Colonic mucosa (tissue), 4 donors: ENCODE measurements around the gene PDE3A. TPM values are rescaled to one million over a fixed set of nuclear protein-coding genes. Genes with fewer than 3 reads are reported as not detected.

Source experiments
- DNase-seq: peaks from one replicate; pipeline ENCODE4 v3.0.0-alpha.2; 2020
- H3K27ac ChIP-seq: fragments of 200-600 bp; one replicate; pipeline ENCODE4 v1.8.0; 2021
- H3K27me3 ChIP-seq: fragments of 200-600 bp; one replicate; pipeline ENCODE4 v1.8.0; 2021
- H3K36me3 ChIP-seq: fragments of 200-600 bp; one replicate; pipeline ENCODE4 v1.8.0; 2021
- H3K4me1 ChIP-seq: fragments of 200-600 bp; one replicate; pipeline ENCODE4 v1.8.0; 2021; ENCODE audit warnings: mild to moderate bottlenecking
- H3K4me3 ChIP-seq: fragments of 200-600 bp; one replicate; pipeline ENCODE4 v1.8.0; 2021
- H3K9ac ChIP-seq, 2 donors: one replicate each; pipeline ENCODE4 v1.7.0; 2013; ENCODE audit warnings: control low read depth in 2 of 2, low read depth in 2 of 2, low read length in 2 of 2
- H3K9me3 ChIP-seq: fragments of 200-600 bp; one replicate; pipeline ENCODE4 v1.8.0; 2021
- intact Hi-C: fragments of 100-400 bp; cut with DNase I; formaldehyde crosslinking; loops from one replicate; pipeline ENCODE4 v1.14.1; 2022
- total RNA-seq, 2 donors: library from RNA; stranded (reverse); fragmentation: NEBNext Ultra II Directional in 1 of 2; extraction: Animal tissue kit (Norgen Biotek cat#: 25700) in 1 of 2; gene quantifications; one replicate each; pipeline ENCODE4 v1.2.1, GENCODE V29; 2021
- TF ChIP-seq, protein P1 (sequence below): fragments of 200-600 bp; IDR thresholded peaks from one replicate; pipeline ENCODE4 v1.8.0; 2022; ENCODE audit warnings: antibody characterized with exemption, mild to moderate bottlenecking
- donor health status: healthy.
- donor health status: DM: no; HTN: no; CAD: no.
- donor health status: DM: no; HTN: no; CAD: no.

The PDE3A gene
- total RNA-seq, 2 donors from 2014 or later, result 32.1 to 50.6 TPM

DNA sequence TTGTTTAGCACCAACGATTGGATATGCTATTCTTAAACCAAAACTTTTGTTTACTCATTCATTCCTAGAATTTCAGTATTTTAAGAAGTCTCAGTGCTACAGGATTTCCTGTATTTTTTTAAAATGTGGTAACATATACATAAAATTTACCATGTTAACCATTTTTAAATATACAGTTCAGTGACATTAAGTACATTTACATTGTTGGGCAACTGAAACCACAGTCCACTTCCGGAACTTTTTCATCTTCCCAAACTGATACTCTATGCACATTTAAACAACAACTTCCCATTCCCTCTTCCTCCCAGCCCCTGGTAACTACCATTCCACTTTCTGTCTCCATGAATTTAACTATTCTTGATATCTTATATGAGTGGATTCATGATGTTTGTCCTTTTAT lies 30.3 kb downstream of the PDE3A start:
- intact Hi-C loops, result no loop called here
- TF ChIP-seq, protein P1, sequence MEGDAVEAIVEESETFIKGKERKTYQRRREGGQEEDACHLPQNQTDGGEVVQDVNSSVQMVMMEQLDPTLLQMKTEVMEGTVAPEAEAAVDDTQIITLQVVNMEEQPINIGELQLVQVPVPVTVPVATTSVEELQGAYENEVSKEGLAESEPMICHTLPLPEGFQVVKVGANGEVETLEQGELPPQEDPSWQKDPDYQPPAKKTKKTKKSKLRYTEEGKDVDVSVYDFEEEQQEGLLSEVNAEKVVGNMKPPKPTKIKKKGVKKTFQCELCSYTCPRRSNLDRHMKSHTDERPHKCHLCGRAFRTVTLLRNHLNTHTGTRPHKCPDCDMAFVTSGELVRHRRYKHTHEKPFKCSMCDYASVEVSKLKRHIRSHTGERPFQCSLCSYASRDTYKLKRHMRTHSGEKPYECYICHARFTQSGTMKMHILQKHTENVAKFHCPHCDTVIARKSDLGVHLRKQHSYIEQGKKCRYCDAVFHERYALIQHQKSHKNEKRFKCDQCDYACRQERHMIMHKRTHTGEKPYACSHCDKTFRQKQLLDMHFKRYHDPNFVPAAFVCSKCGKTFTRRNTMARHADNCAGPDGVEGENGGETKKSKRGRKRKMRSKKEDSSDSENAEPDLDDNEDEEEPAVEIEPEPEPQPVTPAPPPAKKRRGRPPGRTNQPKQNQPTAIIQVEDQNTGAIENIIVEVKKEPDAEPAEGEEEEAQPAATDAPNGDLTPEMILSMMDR, result no peak

GRCh38 chr12:20400003-20400402 lies 31.7 kb downstream of the PDE3A start:
- no peak for DNase-seq
- Histone ChIP-seq H3K9me3 (no peaks in the 10 kb centered on the region), H3K27me3 (no peaks in the 10 kb centered on the region), H3K9ac (no peak overlapping the region), H3K4me3 (no peak overlapping the region), H3K4me1 (no peaks in the 10 kb centered on the region), H3K27ac (no peak overlapping the region), H3K36me3 (no peaks in the 10 kb centered on the region)
- TF ChIP-seq, protein P1, result no peak
- intact Hi-C loops, result no loop called here

More for the DNA sequence above, 30.3 kb downstream of the PDE3A start:
- Histone ChIP-seq H3K27ac (no peak overlapping the region), H3K9me3 (no peaks in the 10 kb centered on the region), H3K27me3 (no peaks in the 10 kb centered on the region), H3K36me3 (no peaks in the 10 kb centered on the region), H3K4me1 (no peaks in the 10 kb centered on the region), H3K9ac (no peak overlapping the region), H3K4me3 (no peak overlapping the region)
- no peak for DNase-seq

- intact Hi-C loops, result no loop called here
- no peaks in the 10 kb centered on the region for H3K36me3 ChIP-seq
Measured at GRCh38 chr12:20403230-20403629, 34.9 kb downstream of the PDE3A start.

DNA sequence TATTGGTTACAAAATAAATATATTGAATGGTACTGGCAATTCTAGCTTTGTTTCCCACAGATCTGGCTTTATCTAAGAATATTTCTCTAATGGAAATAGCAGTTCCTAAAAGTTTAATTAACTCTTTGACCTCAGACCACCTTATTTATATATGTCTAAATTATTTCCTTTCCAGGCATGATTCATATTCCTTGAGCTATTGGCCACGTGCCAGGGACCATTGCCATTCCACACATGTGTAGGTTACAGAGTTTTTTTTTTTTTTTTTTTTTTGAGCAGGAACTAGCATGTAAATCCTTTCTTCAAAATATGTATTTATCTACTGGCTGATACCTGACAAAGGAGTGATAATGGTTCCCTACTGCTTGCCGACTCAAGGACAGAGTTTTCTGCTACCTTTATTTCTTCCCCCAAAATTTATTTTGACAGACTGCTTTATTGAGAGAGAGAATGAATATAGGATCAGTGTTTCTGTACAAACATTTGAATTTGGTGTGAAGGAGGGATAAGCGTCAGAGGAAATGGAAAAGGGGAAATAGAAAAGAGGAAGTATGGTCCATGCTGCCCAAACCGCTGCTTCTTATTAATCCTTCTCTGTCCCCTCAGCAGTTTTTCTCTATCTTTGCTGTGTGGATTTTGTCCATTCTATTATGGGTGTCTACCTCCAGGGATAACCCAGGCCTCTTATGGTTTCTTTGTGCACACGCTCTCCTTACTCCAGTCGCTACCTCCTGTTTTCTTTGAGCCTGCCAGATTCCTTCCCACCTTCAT lies 36.4 kb downstream of the PDE3A start:
- H3K9me3 ChIP-seq, result no peaks in the 10 kb centered on the region
- H3K4me3 ChIP-seq, result no peak overlapping the region
- TF ChIP-seq, protein P1, result no peak
- no peak for DNase-seq
- no peak overlapping the region for H3K27ac ChIP-seq
- H3K9ac ChIP-seq, result no peak overlapping the region
- intact Hi-C loops, result no loop called here
- no peaks in the 10 kb centered on the region for H3K4me1 ChIP-seq
- H3K27me3 ChIP-seq, result no peaks in the 10 kb centered on the region
- no peaks in the 10 kb centered on the region for H3K36me3 ChIP-seq

More at GRCh38 chr12:20403230-20403629, 34.9 kb downstream of the PDE3A start:
- Histone ChIP-seq H3K4me1 (no peaks in the 10 kb centered on the region), H3K9me3 (no peaks in the 10 kb centered on the region), H3K27ac (no peak overlapping the region), H3K9ac (no peak overlapping the region), H3K27me3 (no peaks in the 10 kb centered on the region), H3K4me3 (no peak overlapping the region)
- DNase-seq, result no peak
- TF ChIP-seq, protein P1, result no peak

DNA sequence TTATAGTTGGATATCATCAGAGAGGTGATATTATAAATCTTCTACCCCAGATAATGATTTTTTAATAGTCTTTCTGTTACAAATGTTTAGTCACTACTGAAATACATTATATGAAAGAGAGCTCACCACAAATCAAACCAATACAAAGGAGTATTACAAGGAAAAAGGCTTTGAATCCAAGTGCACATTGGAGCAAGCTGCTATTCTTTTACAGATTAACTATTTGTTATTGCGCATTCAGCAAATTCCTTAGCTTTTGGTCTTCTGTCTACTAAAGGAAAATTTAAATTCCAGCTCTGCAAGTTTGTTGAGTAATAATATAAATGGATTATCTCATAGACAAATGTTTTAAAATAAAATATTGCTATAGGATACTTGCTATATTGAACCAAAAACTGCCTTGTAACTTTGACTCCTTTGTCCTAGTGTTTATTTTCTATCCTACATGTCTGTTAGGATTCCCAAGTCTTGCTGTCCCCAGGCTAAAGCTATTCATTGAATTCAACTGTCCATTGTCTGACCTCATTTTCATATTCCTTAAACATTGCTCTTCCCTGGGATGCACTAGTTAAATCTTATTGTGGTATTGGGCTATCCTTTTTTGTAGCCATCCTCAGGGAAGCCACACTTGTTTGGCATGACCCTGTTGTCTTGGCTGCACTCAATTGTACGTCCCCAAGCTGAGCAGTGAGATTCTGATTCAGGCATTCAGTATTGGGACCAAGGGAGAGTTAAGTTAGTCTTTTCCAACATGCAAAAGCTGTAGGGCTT lies 41.5 kb downstream of the PDE3A start:
- intact Hi-C loops, result no loop called here
- Histone ChIP-seq H3K27ac (no peak overlapping the region), H3K4me1 (no peaks in the 10 kb centered on the region), H3K36me3 (no peaks in the 10 kb centered on the region), H3K27me3 (no peaks in the 10 kb centered on the region), H3K9ac (no peak overlapping the region), H3K4me3 (no peak overlapping the region), H3K9me3 (no peaks in the 10 kb centered on the region)
- TF ChIP-seq, protein P1, result no peak
- DNase-seq, result no peak
